DOHH2 (cell line): Measurements from ENCODE around the gene MCCC2.

ENCODE experiments used
- H3F3A ChIP-seq: fragments of 200-600 bp; sonication (generic), shearing (Covaris generic); 2 replicates; pipeline ENCODE4 v1.6.0; 2016; ENCODE audit warnings: antibody characterized with exemption, mild to moderate bottlenecking; ENCODE audit not compliant: control insufficient read depth, insufficient read depth
- H3K27ac ChIP-seq: fragments of 200-600 bp; sonication (generic); 2 replicates; pipeline ENCODE4 v1.5.1; 2014; ENCODE audit warnings: low read depth, mild to moderate bottlenecking, low read length, moderate library complexity
- H3K27me3 ChIP-seq: fragments of 200-600 bp; sonication (generic); 2 replicates; pipeline ENCODE4 v1.6.1; 2014; ENCODE audit warnings: mild to moderate bottlenecking, low read length, mixed read lengths; ENCODE audit not compliant: control insufficient read depth
- H3K36me3 ChIP-seq: fragments of 200-600 bp; sonication (generic); 2 replicates; pipeline ENCODE4 v1.6.1; 2014; ENCODE audit warnings: mild to moderate bottlenecking, low read length, moderate library complexity, mixed read lengths; ENCODE audit not compliant: control insufficient read depth
- H3K4me1 ChIP-seq: fragments of 200-600 bp; sonication (generic); 2 replicates; pipeline ENCODE4 v1.6.1; 2014; ENCODE audit warnings: mild to moderate bottlenecking, low read length, mixed read lengths; ENCODE audit not compliant: control insufficient read depth
- H3K4me2 ChIP-seq: fragments of 200-600 bp; sonication (generic); 2 replicates; pipeline ENCODE4 v1.6.0; 2014; ENCODE audit warnings: mild to moderate bottlenecking, low read length, moderate library complexity
- H3K4me3 ChIP-seq: fragments of 200-600 bp; sonication (generic); 2 replicates; pipeline ENCODE4 v1.5.1; 2014; ENCODE audit warnings: mild to moderate bottlenecking, low read length, mixed read lengths
- H3K79me2 ChIP-seq: fragments of 200-600 bp; sonication (generic); 2 replicates; pipeline ENCODE4 v1.6.1; 2014; ENCODE audit warnings: mild to moderate bottlenecking, low read length, mixed read lengths; ENCODE audit not compliant: control insufficient read depth
- H3K9me2 ChIP-seq: fragments of 200-600 bp; sonication (generic); replicated peaks from 2 replicates; pipeline ENCODE4 v1.6.1; 2014; ENCODE audit warnings: mild to moderate bottlenecking, low read length, mixed read lengths; ENCODE audit not compliant: control insufficient read depth
- H3K9me3 ChIP-seq: fragments of 200-600 bp; sonication (generic); 2 replicates; pipeline ENCODE4 v1.6.1; 2014; ENCODE audit warnings: antibody characterized with exemption, low read length, mixed read lengths; ENCODE audit not compliant: control insufficient read depth, insufficient read depth
- H4K20me1 ChIP-seq: fragments of 200-600 bp; sonication (generic); 2 replicates; pipeline ENCODE4 v1.6.0; 2014; ENCODE audit warnings: low read depth, mild to moderate bottlenecking, antibody characterized with exemption, low read length, moderate library complexity; ENCODE audit not compliant: control insufficient read depth, insufficient read depth
- CTCF ChIP-seq: fragments of 200-600 bp; sonication (generic); IDR thresholded peaks from one replicate; pipeline ENCODE4 v1.5.1; 2014; ENCODE audit warnings: antibody characterized with exemption, mild to moderate bottlenecking, low read depth, low read length; ENCODE audit not compliant: poor library complexity, severe bottlenecking
- EZH2phosphoT487 ChIP-seq: fragments of 200-600 bp; sonication (generic); IDR thresholded peaks from 2 replicates; pipeline ENCODE4 v1.6.1; 2017; ENCODE audit warnings: borderline replicate concordance, mild to moderate bottlenecking, antibody characterized with exemption, low read length, moderate library complexity, mixed read lengths

The MCCC2 gene

GRCh38 chr5:71706906-71707305 lies 119.8 kb downstream of the MCCC2 start:
- TF ChIP-seq CTCF, result no peak
- no peak for TF ChIP-seq EZH2phosphoT487
- no peak overlapping the region for H3K4me2 ChIP-seq
- H3K36me3 ChIP-seq, result no peaks in the 10 kb centered on the region
- H3K9me3 ChIP-seq, result no peaks in the 10 kb centered on the region
- H3K4me3 ChIP-seq, result no peak overlapping the region
- no peaks in the 10 kb centered on the region for H3K4me1 ChIP-seq
- H3K9me2 ChIP-seq, result no peaks in the 10 kb centered on the region
- no peaks in the 10 kb centered on the region; the same call in 1 of the 2 replicates for H3K27me3 ChIP-seq
- H3F3A ChIP-seq, result no peaks in the 10 kb centered on the region
- no peak overlapping the region for H3K27ac ChIP-seq
- H3K79me2 ChIP-seq, result no peaks in the 10 kb centered on the region
- no peaks in the 10 kb centered on the region for H4K20me1 ChIP-seq
